ENCODE measurements around the gene CD79B.

- no peak for TF ChIP-seq ZNF114 (CRISPR knock-in tag; IDR thresholded peaks at IDR 0.05)
- no peak for TF ChIP-seq CTCF (conservative IDR thresholded peaks at IDR 0.05; ENCODE audit: low read depth in 2 of 2)
- no peak for TF ChIP-seq POLR2AphosphoS5 (IDR thresholded peaks at IDR 0.05; ENCODE audit: low read depth)
- TF ChIP-seq JUNB (IDR thresholded peaks at IDR 0.05; ENCODE audit: unreplicated experiment), result no peak
- TF ChIP-seq CREB1 (CRISPR knock-in tag; IDR thresholded peaks at IDR 0.05; ENCODE audit: low read depth), result no peak
- TF ChIP-seq EZH2phosphoT487 (IDR thresholded peaks at IDR 0.05; ENCODE audit: unreplicated experiment), result no peak
- TF ChIP-seq REST (IDR thresholded peaks at IDR 0.05; ENCODE audit: unreplicated experiment), result no peak
- TF ChIP-seq STAT1 (IDR thresholded peaks at IDR 0.05; ENCODE audit: unreplicated experiment), result no peak
Observed at GRCh38 chr17:63941751-63942150, 9.6 kb upstream of the CD79B start.

Measured in GM23338 (cell line).